ENCODE measurements around the gene PDE11A.

PDE11A gene

DNA sequence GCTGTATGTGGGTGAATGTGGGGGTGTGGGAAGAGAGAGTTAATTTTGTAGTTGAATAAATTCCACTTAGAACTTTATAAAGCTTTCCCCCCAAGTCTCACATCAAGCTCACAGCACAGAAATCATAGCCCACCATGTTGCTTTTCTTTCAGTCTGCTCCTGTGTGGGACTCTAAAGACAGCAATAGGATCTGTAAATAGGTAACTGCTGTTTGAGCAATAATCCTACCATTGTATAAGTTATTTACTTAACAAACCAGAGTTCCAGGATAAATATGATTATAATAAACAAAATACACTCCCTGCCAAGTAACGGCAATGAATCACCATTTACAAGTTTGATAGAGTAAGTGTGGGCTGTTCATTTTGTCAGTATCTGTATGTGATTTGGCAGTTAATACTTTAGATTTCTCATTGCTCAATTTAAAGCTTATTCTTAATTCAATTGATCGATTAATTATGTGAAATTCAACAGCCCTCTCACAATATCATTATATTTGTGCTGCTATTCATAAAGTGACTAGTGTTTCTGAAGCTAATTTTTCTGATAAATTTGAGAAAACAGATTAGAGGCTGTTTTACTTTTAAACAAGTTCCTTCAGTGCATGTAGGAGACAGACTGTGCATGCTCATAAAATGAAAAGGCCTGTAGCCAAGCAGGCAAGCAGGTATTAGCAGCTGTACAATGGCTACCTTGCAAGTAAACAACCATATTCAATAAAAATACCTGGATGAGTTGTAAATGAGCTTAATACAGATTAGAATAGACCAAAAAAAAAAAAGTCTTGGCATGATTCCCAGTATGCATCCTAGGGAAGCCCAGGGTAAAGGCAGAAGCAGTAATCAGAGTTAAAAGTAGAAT is 142.7 kb downstream of the PDE11A start:
- Histone ChIP-seq H3K27me3 (ENCODE audit: insufficient read depth, low read length, poor library complexity) (no peaks in the 10 kb centered on the region), H3K4me3 (ENCODE audit: low read depth in 1 of 2, low read length in 2 of 2) (no peak overlapping the region), H4K20me1 (ENCODE audit: insufficient read depth, low read length) (no peaks in the 10 kb centered on the region), H3K79me2 (ENCODE audit: insufficient read depth, low read length) (no peaks in the 10 kb centered on the region), H3K9ac (ENCODE audit: low read depth, low read length) (no peak overlapping the region), H2AFZ (ENCODE audit: low read depth, low read length) (no peak overlapping the region), H3K9me3 (ENCODE audit: insufficient read depth, low read length, severe bottlenecking) (no peaks in the 10 kb centered on the region), H3K27ac (ENCODE audit: low read length) (no peak overlapping the region), H3K4me1 (ENCODE audit: insufficient read depth, low read length) (no peaks in the 10 kb centered on the region), H3K4me2 (ENCODE audit: insufficient read depth, low read length) (no peak overlapping the region), H3K36me3 (ENCODE audit: insufficient read depth, low read length) (no peaks in the 10 kb centered on the region)
- ATAC-seq (ENCODE audit: insufficient read depth, low read depth) (no peak), DNase-seq (no peak)
- TF ChIP-seq, protein P1, sequence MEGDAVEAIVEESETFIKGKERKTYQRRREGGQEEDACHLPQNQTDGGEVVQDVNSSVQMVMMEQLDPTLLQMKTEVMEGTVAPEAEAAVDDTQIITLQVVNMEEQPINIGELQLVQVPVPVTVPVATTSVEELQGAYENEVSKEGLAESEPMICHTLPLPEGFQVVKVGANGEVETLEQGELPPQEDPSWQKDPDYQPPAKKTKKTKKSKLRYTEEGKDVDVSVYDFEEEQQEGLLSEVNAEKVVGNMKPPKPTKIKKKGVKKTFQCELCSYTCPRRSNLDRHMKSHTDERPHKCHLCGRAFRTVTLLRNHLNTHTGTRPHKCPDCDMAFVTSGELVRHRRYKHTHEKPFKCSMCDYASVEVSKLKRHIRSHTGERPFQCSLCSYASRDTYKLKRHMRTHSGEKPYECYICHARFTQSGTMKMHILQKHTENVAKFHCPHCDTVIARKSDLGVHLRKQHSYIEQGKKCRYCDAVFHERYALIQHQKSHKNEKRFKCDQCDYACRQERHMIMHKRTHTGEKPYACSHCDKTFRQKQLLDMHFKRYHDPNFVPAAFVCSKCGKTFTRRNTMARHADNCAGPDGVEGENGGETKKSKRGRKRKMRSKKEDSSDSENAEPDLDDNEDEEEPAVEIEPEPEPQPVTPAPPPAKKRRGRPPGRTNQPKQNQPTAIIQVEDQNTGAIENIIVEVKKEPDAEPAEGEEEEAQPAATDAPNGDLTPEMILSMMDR (IDR thresholded peaks at IDR 0.05; ENCODE audit: borderline replicate concordance, extremely low read depth, low read length, poor library complexity, severe bottlenecking), result no peak
- no peak for TF ChIP-seq EZH2 (IDR thresholded peaks at IDR 0.05; ENCODE audit: borderline replicate concordance, low read depth, low read length, severe bottlenecking)

DNA sequence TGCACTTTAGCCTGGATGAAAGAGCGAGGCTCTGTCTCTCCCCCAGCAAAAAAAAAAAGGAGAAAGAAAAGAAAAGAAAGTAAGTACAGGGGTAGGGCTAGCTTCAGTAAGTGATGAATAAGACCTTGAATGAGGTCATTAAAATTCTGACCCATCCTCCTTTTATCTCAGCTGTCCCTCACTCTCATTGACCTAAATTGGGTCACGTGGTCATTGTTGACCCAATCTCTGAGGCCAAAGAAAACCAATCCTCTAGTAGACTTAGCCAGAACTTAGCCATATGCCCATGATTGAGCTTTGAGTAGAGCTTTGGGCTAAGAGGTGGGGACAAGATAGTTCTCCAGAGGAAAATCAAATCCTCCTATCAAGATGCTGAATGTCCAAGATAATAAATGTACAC is 149.3 kb downstream of the PDE11A start:
- H3K79me2 ChIP-seq (ENCODE audit: insufficient read depth, low read length), result no peaks in the 10 kb centered on the region
- H3K9me3 ChIP-seq (ENCODE audit: insufficient read depth, low read length, severe bottlenecking), result no peaks in the 10 kb centered on the region
- TF ChIP-seq, protein P1 (IDR thresholded peaks at IDR 0.05; ENCODE audit: borderline replicate concordance, extremely low read depth, low read length, poor library complexity, severe bottlenecking), result no peak
- TF ChIP-seq EZH2 (IDR thresholded peaks at IDR 0.05; ENCODE audit: borderline replicate concordance, low read depth, low read length, severe bottlenecking), result no peak
- H3K27me3 ChIP-seq (ENCODE audit: insufficient read depth, low read length, poor library complexity), result no peaks in the 10 kb centered on the region
- H3K27ac ChIP-seq (ENCODE audit: low read length), result no peak overlapping the region
- H3K4me2 ChIP-seq (ENCODE audit: insufficient read depth, low read length), result no peak overlapping the region
- DNase-seq (no peak), ATAC-seq (ENCODE audit: insufficient read depth, low read depth) (no peak)
- H3K36me3 ChIP-seq (ENCODE audit: insufficient read depth, low read length), result no peaks in the 10 kb centered on the region
- H3K4me3 ChIP-seq (ENCODE audit: low read depth in 1 of 2, low read length in 2 of 2), result no peak overlapping the region
- no peak overlapping the region for H3K9ac ChIP-seq (ENCODE audit: low read depth, low read length)
- H2AFZ ChIP-seq (ENCODE audit: low read depth, low read length), result no peak overlapping the region
- H3K4me1 ChIP-seq (ENCODE audit: insufficient read depth, low read length), result no peaks in the 10 kb centered on the region
- no peaks in the 10 kb centered on the region for H4K20me1 ChIP-seq (ENCODE audit: insufficient read depth, low read length)

DNA sequence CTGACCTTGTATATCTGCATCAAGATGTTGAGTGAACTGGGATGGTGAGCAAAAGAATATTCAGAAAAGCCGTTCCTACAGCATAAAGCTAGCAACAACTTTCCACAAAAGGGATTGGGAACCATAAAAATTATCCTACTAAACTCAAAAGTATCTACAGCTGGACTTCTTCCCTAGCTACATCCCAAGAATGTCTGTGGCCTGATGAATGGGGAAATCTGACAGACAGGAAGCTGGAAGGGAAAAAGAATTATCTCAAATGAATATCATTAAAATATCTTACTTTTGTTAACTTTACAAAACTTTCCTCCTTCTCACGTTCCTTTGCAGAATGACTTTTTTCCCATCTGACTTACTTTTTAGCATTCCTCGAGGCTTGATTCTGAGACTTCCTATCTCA is 150.9 kb downstream of the PDE11A start:
- TF ChIP-seq, protein P1 (IDR thresholded peaks at IDR 0.05; ENCODE audit: borderline replicate concordance, extremely low read depth, low read length, poor library complexity, severe bottlenecking), result no peak
- no peak for TF ChIP-seq EZH2 (IDR thresholded peaks at IDR 0.05; ENCODE audit: borderline replicate concordance, low read depth, low read length, severe bottlenecking)
- no peak overlapping the region for H2AFZ ChIP-seq (ENCODE audit: low read depth, low read length)
- DNase-seq (no peak), ATAC-seq (ENCODE audit: insufficient read depth, low read depth) (no peak)
- H3K36me3 ChIP-seq (ENCODE audit: insufficient read depth, low read length), result no peaks in the 10 kb centered on the region
- H3K4me3 ChIP-seq (ENCODE audit: low read depth in 1 of 2, low read length in 2 of 2), result no peak overlapping the region
- H3K9me3 ChIP-seq (ENCODE audit: insufficient read depth, low read length, severe bottlenecking), result no peaks in the 10 kb centered on the region
- H3K27me3 ChIP-seq (ENCODE audit: insufficient read depth, low read length, poor library complexity), result no peaks in the 10 kb centered on the region
- H3K9ac ChIP-seq (ENCODE audit: low read depth, low read length), result no peak overlapping the region
- H3K79me2 ChIP-seq (ENCODE audit: insufficient read depth, low read length), result no peaks in the 10 kb centered on the region
- H3K27ac ChIP-seq (ENCODE audit: low read length), result no peak overlapping the region
- H3K4me2 ChIP-seq (ENCODE audit: insufficient read depth, low read length), result no peak overlapping the region
- H3K4me1 ChIP-seq (ENCODE audit: insufficient read depth, low read length), result no peaks in the 10 kb centered on the region
- no peaks in the 10 kb centered on the region for H4K20me1 ChIP-seq (ENCODE audit: insufficient read depth, low read length)

All from DND-41 (cell line).